ENCODE results near the gene DAAM2.

- TF ChIP-seq POLR2AphosphoS5 (IDR thresholded peaks at IDR 0.05) (no peak), CTCF (IDR thresholded peaks at IDR 0.05) (no peak), POLR2A (IDR thresholded peaks at IDR 0.05) (no peak), EP300 (IDR thresholded peaks at IDR 0.05) (no peak)
These were observed 144.7 kb downstream of the DAAM2 start for GRCh38 chr6:39936857-39937256.
